ENCODE data around the gene ERFE. TPM values are rescaled to one million over a fixed set of nuclear protein-coding genes. Genes with fewer than 3 reads are reported as not detected.
"Not testable (repeated sequence)": the region's sequence is repeated elsewhere in the genome, so short reads cannot be mapped to it uniquely, and the experiment has no call there.

ERFE gene
- total and polyA plus RNA-seq, 9 of the 15 experiments (the other 6 are each of a cell fraction or from before 2014, with no cell fraction given) = 0.55 to 8.2 (median 3.7) TPM

DNA sequence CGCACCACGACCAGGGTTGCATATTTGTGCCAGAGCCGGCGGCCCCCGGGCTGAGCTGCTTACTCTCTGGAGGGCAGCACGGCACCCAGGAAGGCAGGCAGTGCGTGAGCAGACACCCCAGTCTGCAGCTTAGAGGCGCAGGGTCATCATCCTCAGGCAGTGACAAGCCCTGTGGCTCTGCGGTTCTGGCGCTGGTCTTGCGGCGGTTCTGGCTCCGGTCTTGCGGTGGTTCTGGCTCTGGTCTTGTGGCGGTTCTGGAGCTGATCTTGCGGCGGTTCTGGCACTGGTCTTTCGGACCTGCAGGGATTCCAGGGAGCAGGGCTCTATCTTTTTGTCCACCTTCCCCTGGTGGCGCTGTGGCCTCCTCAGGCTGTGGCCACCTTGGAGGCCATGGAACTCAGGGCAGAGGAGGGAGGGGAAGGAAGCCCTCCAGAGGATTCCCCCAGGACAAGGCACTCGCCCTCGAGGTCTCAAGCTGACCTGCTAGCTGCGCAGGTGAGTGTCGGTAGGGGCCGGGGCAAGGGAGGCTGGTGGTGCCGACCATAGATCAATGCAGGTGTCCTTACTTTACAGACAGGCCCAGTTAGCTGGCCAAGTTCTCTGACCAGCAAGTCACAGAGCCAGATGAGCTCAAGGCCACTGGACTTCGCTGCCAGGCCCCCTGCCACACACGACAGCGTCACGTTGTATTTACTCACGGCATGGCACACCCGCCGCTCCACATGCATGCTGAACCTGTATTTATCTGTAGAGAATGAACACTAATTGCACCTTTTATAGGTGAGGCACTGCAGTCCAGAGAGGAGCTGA lies 43.7 kb upstream of the ERFE start (continued):
- TF ChIP-seq ZNF224 (CRISPR knock-in tag; IDR thresholded peaks at IDR 0.05) = no peak
- no peak for TF ChIP-seq NCOA2 (IDR thresholded peaks at IDR 0.05; ENCODE audit: partially characterized antibody in 2 of 2)
- no peak for TF ChIP-seq RBM15 (IDR thresholded peaks at IDR 0.05; ENCODE audit: insufficient read depth, low read length)

- H3K9me1 ChIP-seq (ENCODE audit: control insufficient read depth, insufficient read depth, low read length); H3K9me3 ChIP-seq (replicated peaks; ENCODE audit: control insufficient read depth, insufficient read depth, low read depth, low read length); intact Hi-C loops (cut with micrococcal nuclease); H3K9ac ChIP-seq (ENCODE audit: insufficient read depth in 1 of 2, low read depth in 2 of 2, low read length in 2 of 2); H3K36me3 ChIP-seq (ENCODE audit: control insufficient read depth, insufficient read depth, low read length); in situ Hi-C loops (cut with MboI); CTCF ChIA-PET (ENCODE audit: low intra/inter-chr PET ratio); DNase-seq (ENCODE audit: extremely low read depth in 1 of 4, low spot score in 3 of 4); H3K27ac ChIP-seq (ENCODE audit: extremely low read depth, low read depth, low read length); BruUV-seq (replicated peaks); FAIRE-seq; H3K79me2 ChIP-seq (ENCODE audit: control insufficient read depth, insufficient read depth, low read length); H3K4me3 ChIP-seq; ATAC-seq; H4K20me1 ChIP-seq (replicated peaks; ENCODE audit: control insufficient read depth, insufficient read depth, low read length); H3K4me2 ChIP-seq (ENCODE audit: insufficient read depth, low read length): not testable (repeated sequence)
- WGBS (ENCODE audit: insufficient coverage, low coverage, missing lambda C conversion rate) = 45% methylated on average over 9 of the region's 12 CpGs
- H2AFZ ChIP-seq (ENCODE audit: low read depth, low read length) = 0 out of 2 replicates have a peak overlapping the region, but pooled peaks have one; percentile 16
- POLR2A ChIA-PET = interaction anchor here (1.0 kb wide), 1 partner anchor 258 kb away, joined by 3 read pairs; no protein-coding TSS in a partner anchor
- peaks cover 0 to 12% of the 10 kb centered on the region in 2 experiments; a peak in 4 of 5 replicates for H3K27me3 ChIP-seq (ENCODE audit: control insufficient read depth in 2 of 2, insufficient read depth in 2 of 2, low read length in 2 of 2)
- H3K4me1 ChIP-seq (replicated peaks in 1 of 2; ENCODE audit: control insufficient read depth in 2 of 2, insufficient read depth in 2 of 2, low read length in 2 of 2) = peaks cover 4 to 32% of the 10 kb centered on the region in 2 experiments; a peak in 4 of 5 replicates
Measured at GRCh38 chr2:238115709-238116108, 43.1 kb upstream of the ERFE start.

All from K562 (cell line).